HG03139 (cell line): Measurements from ENCODE around the gene CLDN9.
A peak's percentile ranks its signal among the peaks of the same experiment; 100 is the strongest.

Source experiments
- ATAC-seq: cut with Tn5 transposase; IDR thresholded peaks from one replicate; pipeline ENCODE4 v1.9.1; 2021; ENCODE audit not compliant: unreplicated experiment

Gene CLDN9

GRCh38 chr16:3017794-3018506 is 5.2 kb downstream of the CLDN9 start, which contains the start of gene CLDN6:
TSS of gene CLDN6 (minus strand) at chr16:3018183. CDS start at chr16:3016021, 2,162 bp downstream.
- no peak for ATAC-seq

DNA sequence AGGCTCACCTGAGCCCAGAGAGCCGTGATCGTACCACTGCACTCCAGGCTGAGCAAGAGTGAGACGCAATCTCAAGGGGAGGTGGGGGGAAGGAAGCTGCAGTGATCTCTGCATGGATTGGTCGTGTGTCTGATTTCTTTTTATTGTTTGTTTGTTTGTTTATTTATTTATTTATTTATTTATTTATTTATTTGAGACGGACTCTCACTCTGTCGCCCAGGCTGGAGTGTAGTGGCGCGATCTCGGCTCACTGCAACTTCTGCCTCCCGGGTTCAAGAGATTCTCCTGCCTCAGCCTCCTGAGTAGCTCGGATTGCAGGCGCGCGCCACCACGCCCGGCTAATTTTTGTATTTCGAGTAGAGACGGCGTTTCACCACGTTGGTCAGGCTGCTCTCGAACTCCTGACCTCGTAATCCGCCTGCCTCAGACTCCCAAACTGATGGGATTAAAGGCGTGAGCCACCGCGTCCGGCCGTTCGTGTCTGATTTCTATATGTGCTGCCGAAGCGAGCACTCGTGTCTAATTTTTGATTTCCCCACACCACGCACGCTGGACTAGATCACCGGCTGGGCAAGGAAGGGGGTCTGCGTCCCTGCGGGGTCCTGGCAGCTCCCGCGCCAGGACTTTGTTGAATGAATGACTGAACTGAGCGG is 7.0 kb downstream of the CLDN9 start:
- no peak for ATAC-seq

DNA sequence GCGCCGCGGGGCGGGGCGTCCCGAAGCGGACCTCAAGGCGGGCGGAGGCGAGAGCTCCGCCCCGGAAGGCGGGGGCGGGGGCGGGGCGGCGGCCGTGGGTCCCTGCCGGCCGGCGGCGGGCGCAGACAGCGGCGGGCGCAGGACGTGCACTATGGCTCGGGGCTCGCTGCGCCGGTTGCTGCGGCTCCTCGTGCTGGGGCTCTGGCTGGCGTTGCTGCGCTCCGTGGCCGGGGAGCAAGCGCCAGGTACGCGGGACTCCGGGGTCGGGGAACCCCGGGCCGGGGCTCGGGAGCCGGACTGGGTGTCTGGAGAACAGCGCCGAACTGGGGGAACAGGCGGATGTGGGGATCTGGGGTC is 7.5 kb downstream of the CLDN9 start, which contains the start of gene TNFRSF12A:
Gene TNFRSF12A (plus strand): TSS at position 122 of the 357 bp plus-strand sequence. CDS start 30 bp downstream, at position 152.
- no peak for ATAC-seq

DNA sequence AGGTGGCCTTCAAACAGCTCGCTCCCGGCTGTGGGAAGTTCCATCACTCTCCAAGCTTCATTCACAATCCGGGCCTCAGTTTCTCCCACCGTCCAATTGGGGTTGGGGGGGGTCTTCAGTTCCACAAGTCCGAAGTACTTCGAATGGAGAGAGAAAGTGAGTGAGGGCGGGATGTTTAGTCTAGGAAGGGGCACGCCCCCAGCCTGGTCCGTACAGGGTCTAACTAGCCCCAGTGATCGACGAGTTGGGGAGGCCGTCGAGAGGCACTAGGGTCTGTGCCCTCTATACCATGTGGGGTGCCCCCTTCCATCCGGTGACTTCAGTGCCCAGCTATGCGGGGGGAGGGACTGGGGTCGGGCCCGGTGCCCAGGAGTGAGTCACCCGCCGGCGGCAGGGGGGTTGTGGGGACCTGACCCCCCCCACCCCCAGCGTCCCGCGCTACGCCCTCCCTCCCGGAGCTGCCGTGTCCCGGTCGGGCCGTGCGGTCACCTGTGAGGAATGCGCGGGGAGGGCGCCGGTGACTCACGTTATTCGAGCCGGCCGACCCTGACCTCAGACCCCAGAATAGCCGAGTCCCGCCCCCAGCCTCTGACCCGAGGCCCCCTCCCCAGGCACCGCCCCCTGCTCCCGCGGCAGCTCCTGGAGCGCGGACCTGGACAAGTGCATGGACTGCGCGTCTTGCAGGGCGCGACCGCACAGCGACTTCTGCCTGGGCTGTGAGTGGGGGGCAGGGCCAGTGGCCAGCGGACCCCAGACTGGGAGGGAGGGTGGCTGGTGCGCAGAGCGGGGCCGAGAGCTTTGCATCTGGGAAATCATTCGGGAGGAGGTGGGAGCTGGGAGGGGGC is 8.1 kb downstream of the CLDN9 start:
- no peak for ATAC-seq

- no peak for ATAC-seq
Observed at GRCh38 chr16:3021449-3022207, 8.9 kb downstream of the CLDN9 start.

DNA sequence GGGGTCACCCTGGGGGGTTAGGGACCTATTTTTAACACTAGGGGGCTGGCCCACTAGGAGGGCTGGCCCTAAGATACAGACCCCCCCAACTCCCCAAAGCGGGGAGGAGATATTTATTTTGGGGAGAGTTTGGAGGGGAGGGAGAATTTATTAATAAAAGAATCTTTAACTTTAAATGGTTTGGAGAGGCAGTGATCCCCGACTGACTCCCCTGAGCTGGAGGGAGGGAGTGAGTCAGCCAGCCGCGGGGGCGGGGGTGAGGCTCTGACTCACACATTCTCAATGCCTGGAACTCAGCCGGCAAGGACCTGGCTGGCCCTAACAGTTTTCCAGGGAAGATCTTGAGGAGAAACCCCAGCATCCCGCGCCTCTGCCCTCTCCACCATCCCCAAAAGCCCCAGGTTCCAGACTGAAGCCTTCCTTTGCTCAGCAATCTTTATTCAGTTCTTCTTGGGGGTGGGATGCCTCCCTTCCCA is 9.5 kb downstream of the CLDN9 start:
- ATAC-seq, result no peak

DNA sequence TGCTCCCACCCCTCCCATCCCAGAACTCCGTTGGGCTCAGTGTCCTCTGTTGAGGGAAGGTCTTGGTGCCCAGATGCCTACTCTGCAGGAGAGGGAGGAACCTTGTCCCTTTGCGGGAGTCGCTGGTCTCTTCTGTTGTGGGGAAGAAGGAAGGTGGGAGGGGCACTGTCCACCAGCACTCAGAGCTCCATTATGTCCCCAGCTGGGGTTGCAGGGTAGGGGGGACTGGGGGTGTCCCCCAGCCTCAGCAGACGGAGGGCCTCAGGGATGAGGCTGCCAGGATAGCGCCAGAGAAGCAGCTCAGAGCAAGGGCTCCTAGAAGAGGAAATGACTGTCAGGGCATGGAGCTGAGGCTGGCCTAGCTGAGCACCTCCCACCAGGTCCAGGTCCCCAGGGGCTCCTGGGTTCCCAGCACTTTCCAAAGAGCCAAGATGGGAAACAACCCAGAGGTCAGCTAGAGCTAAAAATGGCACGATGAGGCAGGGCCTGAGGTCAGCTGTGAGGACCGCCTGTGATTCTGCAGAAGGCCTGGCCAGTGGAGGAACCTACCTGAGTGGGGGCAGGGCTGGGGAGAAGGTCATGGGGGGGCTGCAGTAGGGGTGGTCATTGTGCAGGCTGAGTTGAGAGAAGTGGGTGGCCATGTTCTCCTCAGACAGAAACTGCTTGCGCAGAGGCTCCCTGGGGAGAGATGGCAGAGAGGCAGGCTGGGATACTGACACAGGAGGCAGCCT is 10.1 kb downstream of the CLDN9 start:
- no peak for ATAC-seq

- ATAC-seq, result no peak
Observed at GRCh38 chr16:3023415-3023668, 10.6 kb downstream of the CLDN9 start.

- peak; percentile 64 for ATAC-seq
Observed at GRCh38 chr16:3023669-3024478, 11.2 kb downstream of the CLDN9 start, which contains the start of the genes HCFC1R1 and THOC6. TSS of gene HCFC1R1 (minus strand) at chr16:3023942. CDS start at chr16:3023941, 1 bp downstream. TSS of gene THOC6 (plus strand) at chr16:3024035. CDS start at chr16:3024327, 292 bp downstream.

DNA sequence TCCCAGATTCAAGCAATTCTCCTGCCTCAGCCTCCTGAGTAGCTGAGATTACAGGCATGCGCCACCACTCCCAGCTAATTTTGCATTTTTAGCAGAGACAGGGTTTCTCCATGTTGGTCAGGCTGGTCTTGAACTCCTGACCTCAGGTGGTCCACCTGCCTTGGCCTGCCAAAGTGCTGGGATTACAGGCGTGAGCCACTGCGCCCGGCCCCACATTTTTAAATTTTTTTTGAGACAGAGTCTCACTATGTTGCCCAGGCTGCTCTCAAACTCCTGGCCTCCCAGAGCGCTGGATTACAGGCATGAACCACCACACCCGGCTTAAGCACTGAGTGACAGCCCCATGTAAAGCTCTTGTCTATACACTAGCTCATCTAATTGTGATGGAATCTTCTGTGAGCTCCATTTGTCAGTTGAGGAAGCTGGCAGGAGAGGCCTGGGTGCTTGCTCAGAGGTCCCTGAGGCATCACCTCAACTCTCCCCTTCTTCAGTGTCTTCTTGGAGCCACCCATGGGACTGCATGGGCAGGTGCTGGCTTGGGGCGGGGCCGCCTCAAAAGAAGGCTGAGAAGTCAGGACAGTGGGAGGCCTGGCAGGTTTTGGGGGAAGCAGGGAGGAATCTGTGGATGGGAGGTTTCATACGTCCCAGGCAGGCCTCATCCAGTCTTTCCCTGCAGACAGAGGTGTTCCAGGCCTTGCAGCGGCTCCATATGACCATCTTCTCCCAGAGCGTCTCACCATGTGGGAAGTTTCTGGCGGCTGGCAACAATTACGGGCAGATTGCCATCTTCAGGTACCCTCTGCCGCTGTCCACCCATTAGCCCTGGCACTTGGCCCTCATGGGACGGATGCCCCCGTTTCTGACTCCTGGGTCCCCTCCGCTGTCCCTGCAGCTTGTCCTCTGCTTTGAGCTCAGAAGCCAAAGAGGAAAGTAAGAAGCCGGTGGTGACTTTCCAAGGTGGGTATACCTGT is 12.6 kb downstream of the CLDN9 start:
- ATAC-seq, result no peak

- no peak for ATAC-seq
Observed at GRCh38 chr16:3026003-3026378, 13.3 kb downstream of the CLDN9 start.

DNA sequence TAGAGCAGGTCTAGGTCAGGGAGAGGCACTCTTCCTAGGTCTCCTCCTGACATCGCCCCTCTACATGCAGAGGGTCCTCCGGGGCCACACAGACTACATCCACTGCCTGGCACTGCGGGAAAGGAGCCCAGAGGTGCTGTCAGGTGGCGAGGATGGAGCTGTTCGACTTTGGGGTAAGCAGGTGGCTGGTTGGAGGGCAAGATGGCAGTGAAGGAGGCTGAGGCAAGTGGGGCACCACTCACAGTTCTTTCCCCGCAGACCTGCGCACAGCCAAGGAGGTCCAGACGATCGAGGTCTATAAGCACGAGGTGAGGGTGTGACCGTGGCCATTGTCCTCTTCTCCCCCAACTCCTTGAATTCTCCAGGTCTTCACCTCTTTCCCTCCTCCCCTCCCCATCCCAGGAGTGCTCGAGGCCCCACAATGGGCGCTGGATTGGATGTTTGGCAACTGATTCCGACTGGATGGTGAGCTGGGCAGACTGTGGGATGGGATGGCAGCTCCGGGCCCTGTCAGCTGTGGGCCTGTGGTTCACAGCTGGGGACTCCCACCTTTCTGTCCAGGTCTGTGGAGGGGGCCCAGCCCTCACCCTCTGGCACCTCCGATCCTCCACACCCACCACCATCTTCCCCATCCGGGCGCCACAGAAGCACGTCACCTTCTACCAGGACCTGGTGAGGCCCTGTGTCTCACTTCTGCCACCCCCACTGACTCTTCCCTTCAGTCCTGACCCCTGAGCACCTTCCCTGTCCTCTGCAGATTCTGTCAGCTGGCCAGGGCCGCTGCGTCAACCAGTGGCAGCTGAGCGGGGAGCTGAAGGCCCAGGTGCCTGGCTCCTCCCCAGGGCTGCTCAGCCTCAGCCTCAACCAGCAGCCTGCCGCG is 14.1 kb downstream of the CLDN9 start:
- no peak for ATAC-seq

DNA sequence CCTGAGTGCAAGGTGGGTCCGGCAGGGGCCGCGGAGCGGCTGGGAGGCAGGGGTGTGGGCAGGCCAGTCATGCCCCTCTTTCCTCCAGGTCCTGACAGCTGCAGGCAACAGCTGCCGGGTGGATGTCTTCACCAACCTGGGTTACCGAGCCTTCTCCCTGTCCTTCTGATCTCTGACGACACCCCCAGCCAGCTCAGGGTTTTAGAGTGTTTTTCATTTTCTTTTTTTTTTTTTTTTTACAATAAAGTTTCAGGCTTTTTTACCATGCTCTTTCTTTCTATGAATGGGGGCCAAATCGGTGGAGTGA is 14.7 kb downstream of the CLDN9 start:
- no peak for ATAC-seq

GRCh38 chr16:3027983-3028715 is 15.4 kb downstream of the CLDN9 start:
- ATAC-seq, result no peak

- ATAC-seq, result no peak
Observed at GRCh38 chr16:3028716-3029319, 16.1 kb downstream of the CLDN9 start.

- no peak for ATAC-seq
Observed at GRCh38 chr16:3029491-3030221, 16.9 kb downstream of the CLDN9 start.
